T47D (cell line): ENCODE data around the gene KCTD11.
A peak's percentile ranks its signal among the peaks of the same experiment; 100 is the strongest.

Experiments used
- DNase-seq, 2 experiments: peaks; one replicate each; pipeline versions ENCODE4 v3.0.0 to v3.0.0-alpha.2; 2011 to 2012; ENCODE audit warnings: low read depth in 1 of 2, low spot score in 1 of 2
- JUND ChIP-seq: IDR thresholded peaks from 2 replicates; pipeline ENCODE4 v1.6.1; 2012; ENCODE audit warnings: low read depth
- in situ Hi-C: cut with HindIII; loops from 2 replicates; pipeline ENCODE4 v1.10.0; 2016; ENCODE audit warnings: low sequenced_read_pairs, low pct_unique_long_range_greater_than_20kb

The KCTD11 gene

DNA sequence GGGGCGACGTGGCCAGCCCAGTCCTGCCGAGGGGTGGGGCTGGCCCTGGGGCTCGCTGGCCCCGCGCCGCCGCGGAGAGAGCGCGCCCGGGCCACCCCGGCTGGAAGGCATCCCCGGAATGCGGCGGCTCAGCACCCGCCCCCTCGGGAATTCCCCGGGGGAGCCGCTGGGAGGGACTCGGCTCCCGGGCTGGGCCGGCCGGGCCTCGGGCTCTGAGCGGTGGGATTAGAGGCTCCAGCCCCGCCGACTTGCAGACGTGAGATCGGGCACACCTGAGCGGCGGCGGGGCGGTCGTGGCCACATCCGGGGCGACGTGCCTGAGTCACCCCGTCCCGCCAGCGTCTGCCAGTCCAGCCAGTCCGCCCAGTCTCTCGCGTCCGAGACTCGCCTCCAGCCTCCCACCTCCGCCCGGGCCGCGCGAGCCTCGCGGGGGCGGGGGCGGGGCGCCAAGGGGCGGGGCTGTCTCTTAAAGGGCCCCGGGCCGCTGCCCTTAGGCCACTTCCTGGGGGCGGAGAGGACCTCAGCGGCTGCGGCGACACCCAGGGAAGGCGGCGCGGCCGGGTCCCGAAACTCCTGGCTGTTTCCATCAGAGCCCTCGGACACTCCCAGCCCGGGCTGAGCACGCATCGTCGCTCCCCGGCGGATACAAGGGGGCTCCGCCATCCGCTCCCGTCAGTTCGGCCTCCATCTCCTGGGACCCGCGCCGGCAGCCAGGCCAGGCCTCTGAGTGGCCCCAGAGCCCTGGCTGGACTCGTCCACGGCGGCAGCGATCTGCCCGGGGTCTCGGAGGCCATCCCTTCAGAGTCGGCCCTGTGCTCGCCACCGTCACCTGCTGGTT lies at the start of gene KCTD11:
TSS of gene KCTD11 (plus strand) at position 498 of the 838 bp plus-strand sequence.
- no peak for TF ChIP-seq JUND
- in situ Hi-C loops: no loop called here
- DNase-seq: peak; percentile 89 to 95

DNA sequence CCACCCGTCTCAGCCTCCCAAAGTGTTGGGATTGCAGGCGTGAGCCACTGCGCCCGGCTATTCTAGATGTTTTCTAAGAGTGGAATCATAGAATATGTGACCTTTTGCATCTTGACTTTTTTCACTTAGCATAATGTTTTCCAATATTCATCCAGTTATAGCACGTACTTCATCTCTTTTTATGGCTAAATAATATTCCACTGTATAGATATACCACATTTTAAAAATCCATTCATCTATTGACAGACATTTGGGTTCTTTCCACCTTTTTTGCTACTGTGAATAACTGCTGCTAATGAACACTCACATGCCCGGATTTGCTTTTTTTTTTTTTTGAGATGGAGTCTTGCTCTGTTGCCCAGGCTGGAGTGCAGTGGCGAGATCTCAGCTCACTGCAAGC lies 47.8 kb upstream of the KCTD11 start:
- DNase-seq: no peak
- in situ Hi-C loops: no loop called here
- no peak for TF ChIP-seq JUND

DNA sequence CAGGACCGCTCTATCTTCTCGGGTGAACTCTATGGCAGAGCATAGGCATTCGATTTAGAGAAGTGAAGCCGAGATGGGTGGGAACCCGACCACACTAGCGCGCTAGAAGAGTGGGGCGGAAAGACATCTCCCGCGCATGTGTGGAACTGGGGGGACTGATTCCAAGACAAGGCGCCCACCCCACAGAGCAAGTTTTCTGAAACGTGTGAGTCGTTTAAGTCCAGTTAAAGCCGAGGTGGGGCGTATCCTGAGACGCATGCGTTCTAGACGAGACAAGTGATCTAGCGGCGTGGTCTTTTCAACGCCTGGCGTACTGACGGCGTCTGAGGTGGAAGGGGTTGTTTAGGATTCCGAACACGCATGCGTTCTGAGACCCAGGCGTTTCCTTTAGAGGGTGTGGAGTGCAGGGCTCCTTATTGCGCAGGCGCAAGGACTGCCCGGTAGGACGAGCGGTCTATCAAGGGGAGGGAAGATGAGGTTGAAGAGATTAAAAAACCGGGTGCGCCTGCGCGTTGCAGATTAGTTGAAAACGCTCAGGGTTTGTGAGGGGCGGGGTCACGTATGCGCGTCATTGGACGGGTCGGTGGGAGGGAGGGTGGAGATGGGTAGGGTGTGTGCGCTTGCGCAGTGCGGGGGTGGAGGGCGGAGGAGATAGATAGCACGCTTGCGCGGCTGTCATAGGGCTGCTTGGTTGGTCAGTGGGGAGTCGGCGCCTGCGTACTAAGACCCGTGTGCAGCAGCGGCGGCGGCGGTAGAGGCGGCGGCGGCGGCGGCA lies 44.9 kb upstream of the KCTD11 start, which contains the start of gene EIF5A:
TSS of gene EIF5A (plus strand) at position 718 of the 775 bp plus-strand sequence. CDS start 2,008 bp downstream, outside the sequence.
- in situ Hi-C loops: no loop called here

DNA sequence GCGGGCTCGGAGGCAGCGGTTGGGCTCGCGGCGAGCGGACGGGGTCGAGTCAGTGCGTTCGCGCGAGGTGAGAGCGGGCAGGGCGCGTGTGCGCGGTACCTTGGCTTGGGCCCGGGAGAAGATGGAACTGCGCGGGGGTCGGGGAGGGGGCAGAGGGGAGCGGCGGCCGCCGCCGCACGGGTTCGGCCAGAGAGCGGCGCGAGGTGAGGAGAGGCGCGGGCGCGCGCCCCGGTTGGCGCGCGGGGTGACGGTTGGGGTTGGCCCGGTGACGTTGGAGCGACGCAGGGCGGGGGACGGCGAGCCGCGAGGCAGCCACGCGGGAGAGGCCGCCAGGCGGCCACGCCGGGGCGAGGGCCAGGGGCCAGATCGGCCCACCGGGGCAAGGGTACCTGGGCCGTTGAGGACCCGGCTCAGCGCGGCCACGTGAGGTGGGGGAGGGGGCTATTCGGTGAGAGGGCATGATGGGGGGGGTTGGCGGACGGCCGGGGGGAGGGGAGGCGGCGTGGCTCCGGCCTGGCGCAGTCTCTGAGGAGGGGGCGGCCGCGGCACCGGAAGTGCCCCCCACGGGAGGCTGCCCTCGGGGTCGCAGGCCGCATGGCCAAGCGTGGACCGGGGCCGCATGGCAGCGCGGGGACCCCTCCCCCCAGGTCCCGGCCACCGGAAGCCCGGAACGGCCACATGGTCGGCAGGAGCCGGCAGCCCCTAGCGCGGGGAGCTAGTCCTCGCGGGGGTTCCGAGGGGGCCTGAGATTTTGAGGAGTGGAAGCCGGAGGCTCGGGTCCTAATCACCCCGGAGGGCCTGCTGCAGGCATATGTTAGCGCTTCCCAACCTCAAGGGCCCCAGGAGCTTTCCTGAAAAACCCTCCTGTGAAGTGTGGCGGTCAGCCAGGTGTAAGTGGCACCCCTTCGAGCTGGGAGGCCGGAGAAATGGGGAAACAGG lies 44.0 kb upstream of the KCTD11 start:
- no peak for TF ChIP-seq JUND
- in situ Hi-C loops: no loop called here
- peak in 1 of 2 experiments; percentile 40 for DNase-seq

More for the DNA sequence above, 44.9 kb upstream of the KCTD11 start, which contains the start of gene EIF5A:
- TF ChIP-seq JUND: no peak
- peak; percentile 94 to 99 for DNase-seq

DNA sequence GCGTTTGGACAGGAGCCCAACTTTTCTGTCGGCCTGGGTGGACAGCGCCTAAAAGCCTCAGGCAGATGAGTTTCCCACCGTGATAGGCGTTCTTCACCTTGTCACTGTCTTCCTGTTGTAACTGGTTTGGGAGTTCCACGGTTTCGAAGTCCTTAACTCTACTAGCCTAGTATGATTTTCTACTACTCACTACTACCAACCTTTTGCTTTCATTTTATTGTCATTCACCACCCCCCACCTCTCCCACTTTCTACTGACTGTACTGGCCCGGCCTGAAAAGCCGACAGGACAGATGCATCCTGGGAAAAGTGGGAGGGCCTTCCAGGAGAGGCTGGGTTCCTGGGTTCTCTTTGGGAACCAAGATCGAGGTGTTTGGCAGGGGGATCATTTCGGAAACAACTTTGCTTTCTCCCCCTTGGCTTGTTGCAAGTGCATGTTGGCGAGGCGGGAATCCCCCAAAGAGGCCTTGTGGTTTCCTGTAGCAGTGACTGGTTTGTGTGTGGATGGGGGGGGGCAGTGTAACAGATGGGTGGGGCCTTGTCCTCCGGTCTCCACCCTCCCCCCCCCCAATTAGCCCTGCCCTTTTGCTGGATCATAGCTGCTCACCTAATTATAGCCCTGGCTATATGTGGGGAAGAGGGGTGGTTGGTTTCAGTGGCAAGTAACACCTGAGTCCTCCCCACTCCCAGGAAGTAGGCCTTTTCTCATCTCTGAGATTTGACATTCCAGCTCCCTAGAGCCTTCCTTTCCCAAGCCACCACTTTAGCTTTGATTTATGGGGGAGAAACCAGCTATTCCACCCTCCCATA lies 43.1 kb upstream of the KCTD11 start:
- DNase-seq: peak; percentile 72 to 89
- no peak for TF ChIP-seq JUND
- in situ Hi-C loops: no loop called here

DNA sequence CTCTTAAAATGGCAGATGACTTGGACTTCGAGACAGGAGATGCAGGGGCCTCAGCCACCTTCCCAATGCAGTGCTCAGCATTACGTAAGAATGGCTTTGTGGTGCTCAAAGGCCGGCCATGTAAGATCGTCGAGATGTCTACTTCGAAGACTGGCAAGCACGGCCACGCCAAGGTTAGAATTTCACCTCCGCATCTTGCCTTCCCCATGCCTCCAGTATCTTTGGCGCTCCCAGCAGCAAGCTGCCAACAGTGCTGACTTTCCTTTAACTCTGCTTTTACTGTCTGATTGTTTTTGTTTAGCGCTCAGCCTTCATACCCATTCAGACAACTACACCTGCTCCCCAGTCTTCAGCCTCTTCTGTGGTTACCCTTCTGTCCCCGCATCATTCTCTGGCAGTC lies 42.3 kb upstream of the KCTD11 start:
- DNase-seq: no peak
- no peak for TF ChIP-seq JUND
- in situ Hi-C loops: no loop called here

DNA sequence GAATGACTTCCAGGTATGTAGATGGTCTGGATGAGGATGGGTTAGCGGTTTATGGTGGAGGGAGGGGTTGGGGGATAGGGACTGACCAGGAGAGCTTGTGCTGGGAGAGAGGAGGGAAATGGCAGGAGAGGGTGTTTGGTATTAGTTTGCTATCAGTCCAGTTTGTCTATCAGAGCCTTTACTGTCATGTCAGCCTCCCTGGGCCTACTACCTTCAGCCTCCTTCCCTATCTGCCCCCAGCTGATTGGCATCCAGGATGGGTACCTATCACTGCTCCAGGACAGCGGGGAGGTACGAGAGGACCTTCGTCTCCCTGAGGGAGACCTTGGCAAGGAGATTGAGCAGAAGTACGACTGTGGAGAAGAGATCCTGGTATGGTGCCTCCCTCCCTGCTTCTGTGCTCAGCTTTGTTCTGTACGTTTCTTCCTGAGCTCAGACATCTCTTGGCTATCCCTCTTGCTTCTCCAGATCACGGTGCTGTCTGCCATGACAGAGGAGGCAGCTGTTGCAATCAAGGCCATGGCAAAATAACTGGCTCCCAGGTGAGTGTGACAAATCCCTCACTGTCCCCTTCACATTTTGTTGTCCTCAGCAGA lies 40.8 kb upstream of the KCTD11 start:
- in situ Hi-C loops: no loop called here
- TF ChIP-seq JUND: no peak
- DNase-seq: no peak

DNA sequence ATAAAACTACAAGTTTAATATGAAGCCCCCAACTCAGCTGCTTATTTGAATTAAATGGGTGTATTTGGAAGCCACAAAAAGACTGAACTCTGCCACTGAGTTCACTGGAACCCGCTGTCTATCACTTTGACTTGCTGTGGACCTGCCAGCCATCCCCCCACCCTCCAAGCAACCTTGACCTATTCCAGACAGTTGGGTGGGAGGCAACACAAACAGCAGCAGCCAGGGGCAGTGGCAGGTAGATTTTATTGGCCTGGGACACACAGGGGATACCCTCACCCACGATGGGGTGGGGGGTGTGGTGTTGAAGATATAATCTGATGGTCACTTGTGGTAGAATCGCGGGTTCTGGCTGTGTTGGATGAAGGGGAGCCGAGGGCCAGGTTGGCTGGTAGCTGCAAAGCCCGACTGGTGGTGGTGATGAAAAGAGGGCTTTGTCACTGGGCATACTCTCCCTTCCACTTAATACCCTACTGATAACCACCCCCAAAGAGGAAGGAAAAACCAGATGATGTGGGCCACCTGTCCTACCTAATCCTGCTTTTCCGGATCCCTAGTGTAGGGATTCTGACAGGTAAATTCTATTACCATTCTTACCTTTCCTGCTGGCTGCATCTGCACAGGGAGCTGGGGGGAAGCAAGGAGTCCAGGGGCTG lies 39.4 kb upstream of the KCTD11 start:
- in situ Hi-C loops: no loop called here
- no peak for DNase-seq
- TF ChIP-seq JUND: no peak

DNA sequence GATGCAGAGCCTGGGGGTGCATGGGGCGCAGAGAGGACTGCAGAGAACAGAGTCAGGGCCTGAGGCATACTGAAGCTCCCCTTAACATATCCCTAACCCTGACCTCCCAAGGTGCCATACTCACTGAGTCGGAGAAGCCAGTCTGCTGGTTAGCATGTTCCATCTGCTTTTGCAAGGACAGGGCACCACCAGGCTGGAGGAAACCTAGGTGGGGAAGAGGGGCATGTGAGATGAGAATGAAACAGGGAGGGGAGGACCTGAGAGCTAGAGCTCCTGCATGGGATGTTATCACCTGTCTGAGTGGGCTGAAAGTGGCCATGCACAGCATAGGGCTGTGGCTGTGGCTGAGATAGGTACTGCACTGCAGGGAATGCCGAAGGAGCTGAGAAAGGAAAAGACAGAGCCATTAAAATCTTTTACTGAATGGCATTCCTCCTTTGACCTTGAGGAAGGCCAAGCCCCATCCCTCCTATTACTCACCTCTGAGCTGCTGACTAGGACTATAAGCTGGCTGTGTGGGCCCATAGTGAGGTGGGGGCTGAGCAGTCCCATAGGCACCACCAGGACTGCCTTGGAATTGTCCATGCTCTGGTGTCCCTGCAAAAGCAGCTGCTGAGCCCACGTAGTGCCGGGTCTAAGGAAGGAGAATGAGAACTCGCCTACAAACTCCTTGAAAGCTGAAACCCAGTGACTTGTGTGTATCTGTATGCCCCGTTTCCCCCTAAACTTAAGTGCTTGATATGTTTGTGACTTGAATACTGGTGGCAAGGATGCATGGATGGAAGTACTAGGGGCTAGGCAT lies 38.7 kb upstream of the KCTD11 start:
- TF ChIP-seq JUND: no peak
- in situ Hi-C loops: no loop called here
- no peak for DNase-seq
